Measurements from ENCODE around the gene CHST4. TPM values are rescaled to one million over a fixed set of nuclear protein-coding genes. Genes with fewer than 3 reads are reported as not detected.

CHST4 gene
- total and polyA plus RNA-seq, 9 of the 15 experiments (the other 6 are each of a cell fraction or from before 2014, with no cell fraction given) = 0.07 TPM; not detected in 8

DNA sequence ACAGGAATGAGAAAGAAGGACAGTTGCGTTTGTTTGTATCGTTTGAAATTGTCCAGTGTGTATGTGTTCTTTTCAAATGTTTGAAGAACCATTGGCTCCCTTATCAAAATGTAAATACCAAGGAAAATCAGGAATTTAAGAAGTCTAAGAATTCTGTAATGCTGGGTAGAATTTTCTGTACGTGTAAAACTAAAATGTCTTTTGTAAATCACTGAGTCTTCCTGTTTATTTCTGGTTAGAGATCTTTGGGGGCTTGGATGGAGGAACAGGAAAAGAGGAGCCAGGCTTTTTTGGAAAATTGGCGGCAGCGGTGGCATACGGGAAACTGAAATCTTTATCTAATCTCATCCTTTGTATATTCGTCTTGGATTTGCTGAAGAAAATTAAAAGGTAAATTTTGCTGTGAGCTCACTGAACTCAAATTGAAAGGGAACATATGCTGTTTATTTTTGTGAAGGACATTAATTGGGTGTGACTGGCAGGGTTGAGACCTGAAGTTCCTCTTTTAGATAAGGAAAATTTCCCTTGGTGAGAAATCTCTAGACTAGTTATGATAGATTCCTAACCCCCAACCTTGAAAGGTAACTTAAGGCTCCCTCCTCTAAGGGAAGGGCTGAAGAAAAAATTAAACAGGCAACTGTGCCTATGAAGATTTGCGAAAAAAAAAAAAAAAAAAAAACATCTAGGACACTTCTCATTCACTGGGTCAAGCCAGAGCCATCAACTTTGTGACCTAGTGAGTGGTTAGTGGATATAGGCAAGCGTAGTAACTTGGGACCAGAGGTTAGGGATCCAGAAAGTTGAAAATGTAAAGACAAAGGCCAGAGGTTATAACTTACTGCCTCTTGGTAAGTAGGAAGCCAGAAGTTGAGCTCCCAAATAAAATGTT, 39.8 kb downstream of the CHST4 start:
- peak overlapping the region; percentile 61 for H3K27ac ChIP-seq (ENCODE audit: extremely low read depth, low read depth, low read length)
- H3K36me3 ChIP-seq (ENCODE audit: control insufficient read depth, insufficient read depth, low read length) = no peaks in the 10 kb centered on the region
- DNase-seq (ENCODE audit: extremely low read depth in 1 of 4, low spot score in 3 of 4) (no peak), FAIRE-seq (no peak), ATAC-seq (no peak)
- no peaks in the 10 kb centered on the region for H3K79me2 ChIP-seq (ENCODE audit: control insufficient read depth, insufficient read depth, low read length)
- peaks cover 7 to 15% of the 10 kb centered on the region in 2 experiments; a peak in 4 of 5 replicates for H3K27me3 ChIP-seq (ENCODE audit: control insufficient read depth in 2 of 2, insufficient read depth in 2 of 2, low read length in 2 of 2)
- peaks cover 5 to 15% of the 10 kb centered on the region in 2 experiments; a peak in 4 of 5 replicates for H3K4me1 ChIP-seq (replicated peaks in 1 of 2; ENCODE audit: control insufficient read depth in 2 of 2, insufficient read depth in 2 of 2, low read length in 2 of 2)
- POLR2A ChIA-PET = interaction anchor here (0.6 to 1.2 kb wide), 6 partner anchors 11 to 1274 kb away, joined by 3 to 5 read pairs (median 3); partner anchors contain the start of gene TAT
- CTCF ChIA-PET (ENCODE audit: low intra/inter-chr PET ratio) = interaction anchor here (0.5 to 0.9 kb wide), 2 partner anchors 45 to 178 kb away, joined by 3 to 6 read pairs; no protein-coding TSS in a partner anchor
- peak overlapping the region; percentile 83 for H3K4me2 ChIP-seq (ENCODE audit: insufficient read depth, low read length)
- no peaks in the 10 kb centered on the region for H3K9me1 ChIP-seq (ENCODE audit: control insufficient read depth, insufficient read depth, low read length)
- in situ Hi-C loops (cut with MboI) (no loop called here), intact Hi-C loops (cut with micrococcal nuclease) (loop anchor here (1.0 kb wide), 1 partner anchor 45 kb away; no protein-coding TSS in a partner anchor)
- WGBS (ENCODE audit: insufficient coverage, low coverage, missing lambda C conversion rate) = 30% methylated on average over 8 of the region's 9 CpGs
- H4K20me1 ChIP-seq (replicated peaks; ENCODE audit: control insufficient read depth, insufficient read depth, low read length) = no peaks in the 10 kb centered on the region
- no TSS peak for BruUV-seq (replicated peaks)
- H3K9ac ChIP-seq (ENCODE audit: insufficient read depth in 1 of 2, low read depth in 2 of 2, low read length in 2 of 2) = peak overlapping the region in 1 of 2 experiments; percentile 55; a peak in 1 of 4 replicates
- no peaks in the 10 kb centered on the region for H3K9me3 ChIP-seq (replicated peaks; ENCODE audit: control insufficient read depth, insufficient read depth, low read depth, low read length)
- peak overlapping the region; percentile 55 for H3K4me3 ChIP-seq
- H2AFZ ChIP-seq (ENCODE audit: low read depth, low read length) = peak overlapping the region; percentile 98
- TF ChIP-seq ZKSCAN1 (IDR thresholded peaks at IDR 0.05; ENCODE audit: low read depth, low read length) (no peak), ZFPM2 (CRISPR knock-in tag; IDR thresholded peaks at IDR 0.05) (no peak), KDM1A (IDR thresholded peaks at IDR 0.05) (peak in 1 of 2 experiments; percentile 1; a peak in 1 of 4 replicates), NFXL1 (CRISPR knock-in tag; IDR thresholded peaks at IDR 0.05) (no peak), NR2C1 (IDR thresholded peaks at IDR 0.05) (no peak), NR2C1 (tag; IDR thresholded peaks at IDR 0.05) (0 out of 2 replicates have a peak, but pooled peaks have one; percentile 1), EP300 (IDR thresholded peaks at IDR 0.05; ENCODE audit: low read length) (0 out of 2 replicates have a peak, but pooled peaks have one; percentile 1), MAZ (CRISPR knock-in tag; conservative IDR thresholded peaks at IDR 0.05 in 1 of 2, IDR thresholded peaks at IDR 0.05 in 1 of 2) (no peak), CEBPB (tag; IDR thresholded peaks at IDR 0.05) (0 out of 2 replicates have a peak, but pooled peaks have one; percentile 6), DIDO1 (tag; IDR thresholded peaks at IDR 0.05; ENCODE audit: low read depth) (no peak)
- TF ChIP-seq, protein P1, sequence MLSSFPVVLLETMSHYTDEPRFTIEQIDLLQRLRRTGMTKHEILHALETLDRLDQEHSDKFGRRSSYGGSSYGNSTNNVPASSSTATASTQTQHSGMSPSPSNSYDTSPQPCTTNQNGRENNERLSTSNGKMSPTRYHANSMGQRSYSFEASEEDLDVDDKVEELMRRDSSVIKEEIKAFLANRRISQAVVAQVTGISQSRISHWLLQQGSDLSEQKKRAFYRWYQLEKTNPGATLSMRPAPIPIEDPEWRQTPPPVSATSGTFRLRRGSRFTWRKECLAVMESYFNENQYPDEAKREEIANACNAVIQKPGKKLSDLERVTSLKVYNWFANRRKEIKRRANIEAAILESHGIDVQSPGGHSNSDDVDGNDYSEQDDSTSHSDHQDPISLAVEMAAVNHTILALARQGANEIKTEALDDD (IDR thresholded peaks at IDR 0.05) = peak; percentile 52; the same call in 1 of the 2 replicates
- TF ChIP-seq, protein P2, sequence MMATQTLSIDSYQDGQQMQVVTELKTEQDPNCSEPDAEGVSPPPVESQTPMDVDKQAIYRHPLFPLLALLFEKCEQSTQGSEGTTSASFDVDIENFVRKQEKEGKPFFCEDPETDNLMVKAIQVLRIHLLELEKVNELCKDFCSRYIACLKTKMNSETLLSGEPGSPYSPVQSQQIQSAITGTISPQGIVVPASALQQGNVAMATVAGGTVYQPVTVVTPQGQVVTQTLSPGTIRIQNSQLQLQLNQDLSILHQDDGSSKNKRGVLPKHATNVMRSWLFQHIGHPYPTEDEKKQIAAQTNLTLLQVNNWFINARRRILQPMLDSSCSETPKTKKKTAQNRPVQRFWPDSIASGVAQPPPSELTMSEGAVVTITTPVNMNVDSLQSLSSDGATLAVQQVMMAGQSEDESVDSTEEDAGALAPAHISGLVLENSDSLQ (IDR thresholded peaks at IDR 0.05) = 0 out of 2 replicates have a peak, but pooled peaks have one; percentile 12
- TF ChIP-seq, protein P3, sequence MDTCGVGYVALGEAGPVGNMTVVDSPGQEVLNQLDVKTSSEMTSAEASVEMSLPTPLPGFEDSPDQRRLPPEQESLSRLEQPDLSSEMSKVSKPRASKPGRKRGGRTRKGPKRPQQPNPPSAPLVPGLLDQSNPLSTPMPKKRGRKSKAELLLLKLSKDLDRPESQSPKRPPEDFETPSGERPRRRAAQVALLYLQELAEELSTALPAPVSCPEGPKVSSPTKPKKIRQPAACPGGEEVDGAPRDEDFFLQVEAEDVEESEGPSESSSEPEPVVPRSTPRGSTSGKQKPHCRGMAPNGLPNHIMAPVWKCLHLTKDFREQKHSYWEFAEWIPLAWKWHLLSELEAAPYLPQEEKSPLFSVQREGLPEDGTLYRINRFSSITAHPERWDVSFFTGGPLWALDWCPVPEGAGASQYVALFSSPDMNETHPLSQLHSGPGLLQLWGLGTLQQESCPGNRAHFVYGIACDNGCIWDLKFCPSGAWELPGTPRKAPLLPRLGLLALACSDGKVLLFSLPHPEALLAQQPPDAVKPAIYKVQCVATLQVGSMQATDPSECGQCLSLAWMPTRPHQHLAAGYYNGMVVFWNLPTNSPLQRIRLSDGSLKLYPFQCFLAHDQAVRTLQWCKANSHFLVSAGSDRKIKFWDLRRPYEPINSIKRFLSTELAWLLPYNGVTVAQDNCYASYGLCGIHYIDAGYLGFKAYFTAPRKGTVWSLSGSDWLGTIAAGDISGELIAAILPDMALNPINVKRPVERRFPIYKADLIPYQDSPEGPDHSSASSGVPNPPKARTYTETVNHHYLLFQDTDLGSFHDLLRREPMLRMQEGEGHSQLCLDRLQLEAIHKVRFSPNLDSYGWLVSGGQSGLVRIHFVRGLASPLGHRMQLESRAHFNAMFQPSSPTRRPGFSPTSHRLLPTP (IDR thresholded peaks at IDR 0.05; ENCODE audit: borderline replicate concordance, extremely low read depth, insufficient read length) = no peak

All from K562 (cell line).